Tibial artery (tissue), 4 donors: ENCODE data around the gene TMPRSS4.

ENCODE experiments used
- DNase-seq, 2 donors: peaks; one replicate each; pipeline ENCODE4 v3.0.0-alpha.2; 2019
- H3K27ac ChIP-seq, 2 donors: fragments of 200-600 bp; sonication (generic) in 1 of 2; 1 replicate in 1 of 2; 2 replicates in 1 of 2; pipeline ENCODE4 v1.5.1; 2018 to 2019; ENCODE audit warnings: mild to moderate bottlenecking in 1 of 2
- H3K27me3 ChIP-seq, 2 donors: fragments of 200-600 bp; sonication (generic) in 1 of 2; one replicate each; pipeline versions ENCODE4 v1.5.1 to v1.6.0; 2016 to 2019
- H3K36me3 ChIP-seq, 3 donors: fragments of 200-600 bp; sonication (generic) in 2 of 3; one replicate each; pipeline ENCODE4 v1.5.1; 2016 to 2019; ENCODE audit warnings: mild to moderate bottlenecking in 2 of 3
- H3K4me1 ChIP-seq, 4 donors: fragments of 200-600 bp; sonication (generic) in 2 of 4; 1 replicate in 3 of 4; 2 replicates in 1 of 4; pipeline ENCODE4 v1.5.1; 2016 to 2019
- H3K4me3 ChIP-seq, 2 donors: fragments of 200-600 bp; sonication (generic) in 1 of 2; 1 replicate in 1 of 2; 2 replicates in 1 of 2; pipeline ENCODE4 v1.5.1; 2018 to 2019; ENCODE audit warnings: mild to moderate bottlenecking in 2 of 2
- H3K9me3 ChIP-seq, 3 donors: fragments of 200-600 bp; sonication (generic) in 1 of 3; one replicate each; pipeline ENCODE4 v1.5.1; 2016 to 2019
- intact Hi-C: fragments of 100-400 bp; cut with DNase I; formaldehyde crosslinking; loops from one replicate; pipeline ENCODE4 v1.15.0; 2023; ENCODE audit warnings: low total_unique reads
- TF ChIP-seq, protein P1 (sequence below), 2 experiments: fragments of 200-600 bp in 1 of 2; fragments of 450-650 bp in 1 of 2; IDR thresholded peaks; one replicate each; pipeline ENCODE4 v1.5.1; 2017 to 2019; ENCODE audit warnings: antibody characterized with exemption in 2 of 2, mild to moderate bottlenecking in 1 of 2, moderate library complexity in 1 of 2

The TMPRSS4 gene

DNA sequence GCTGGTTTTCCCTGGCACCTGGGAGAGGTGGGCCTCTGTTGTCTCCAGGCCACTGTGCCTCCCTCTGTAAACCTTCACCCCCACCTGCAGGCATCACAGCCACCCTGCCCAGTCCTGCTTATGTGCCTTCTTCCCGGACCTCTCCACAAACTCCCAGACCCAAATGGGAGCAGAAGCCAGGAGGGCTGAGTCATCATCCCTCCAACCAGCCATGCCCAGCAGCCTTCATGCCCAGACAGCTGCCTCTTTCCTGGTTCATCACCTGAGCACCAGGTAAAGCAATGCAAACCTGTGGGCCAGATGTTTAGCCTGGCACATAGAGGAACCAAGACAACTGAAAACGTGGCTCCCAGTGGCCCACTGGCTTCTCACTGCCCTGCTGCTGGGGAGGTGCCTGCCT lies 2.1 kb upstream of the TMPRSS4 start:
- H3K4me3 ChIP-seq, result no peak overlapping the region
- intact Hi-C loops, result no loop called here
- no peaks in the 10 kb centered on the region for H3K36me3 ChIP-seq
- no peak overlapping the region for H3K27ac ChIP-seq
- H3K9me3 ChIP-seq, result no peaks in the 10 kb centered on the region
- no peak for DNase-seq
- peaks cover 0 to 23% of the 10 kb centered on the region in 2 donors for H3K27me3 ChIP-seq
- TF ChIP-seq, protein P1, sequence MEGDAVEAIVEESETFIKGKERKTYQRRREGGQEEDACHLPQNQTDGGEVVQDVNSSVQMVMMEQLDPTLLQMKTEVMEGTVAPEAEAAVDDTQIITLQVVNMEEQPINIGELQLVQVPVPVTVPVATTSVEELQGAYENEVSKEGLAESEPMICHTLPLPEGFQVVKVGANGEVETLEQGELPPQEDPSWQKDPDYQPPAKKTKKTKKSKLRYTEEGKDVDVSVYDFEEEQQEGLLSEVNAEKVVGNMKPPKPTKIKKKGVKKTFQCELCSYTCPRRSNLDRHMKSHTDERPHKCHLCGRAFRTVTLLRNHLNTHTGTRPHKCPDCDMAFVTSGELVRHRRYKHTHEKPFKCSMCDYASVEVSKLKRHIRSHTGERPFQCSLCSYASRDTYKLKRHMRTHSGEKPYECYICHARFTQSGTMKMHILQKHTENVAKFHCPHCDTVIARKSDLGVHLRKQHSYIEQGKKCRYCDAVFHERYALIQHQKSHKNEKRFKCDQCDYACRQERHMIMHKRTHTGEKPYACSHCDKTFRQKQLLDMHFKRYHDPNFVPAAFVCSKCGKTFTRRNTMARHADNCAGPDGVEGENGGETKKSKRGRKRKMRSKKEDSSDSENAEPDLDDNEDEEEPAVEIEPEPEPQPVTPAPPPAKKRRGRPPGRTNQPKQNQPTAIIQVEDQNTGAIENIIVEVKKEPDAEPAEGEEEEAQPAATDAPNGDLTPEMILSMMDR (IDR thresholded peaks at IDR 0.05), result no peak
- no peaks in the 10 kb centered on the region for H3K4me1 ChIP-seq

DNA sequence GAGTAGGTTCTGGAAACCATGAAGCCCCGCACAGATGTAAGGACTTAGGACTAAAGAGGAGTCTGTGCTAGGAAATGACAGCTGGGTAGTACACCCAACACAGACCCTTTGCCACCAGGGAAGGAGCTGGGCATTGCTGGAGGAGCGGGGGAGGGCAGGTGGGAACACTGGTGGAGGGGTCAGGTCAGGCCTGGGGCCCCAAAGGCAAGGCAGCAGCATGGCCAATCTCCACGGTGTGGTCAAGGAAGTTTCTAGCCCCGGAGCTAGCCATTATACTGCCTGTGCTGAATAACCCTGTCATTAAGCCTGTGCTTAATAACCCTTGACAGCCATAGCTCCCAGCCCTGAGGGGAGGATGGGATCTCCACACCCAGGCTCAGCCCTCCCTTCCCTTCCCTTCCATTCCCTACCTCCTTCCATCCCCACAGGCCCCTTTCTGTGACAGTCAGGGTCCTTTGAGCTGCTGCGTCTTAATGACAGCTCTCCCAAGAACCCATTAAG lies 2.1 kb downstream of the TMPRSS4 start:
- no peaks in the 10 kb centered on the region for H3K9me3 ChIP-seq
- DNase-seq, result no peak
- H3K27ac ChIP-seq, result no peak overlapping the region
- H3K27me3 ChIP-seq, result peaks cover 0 to 36% of the 10 kb centered on the region in 2 donors
- intact Hi-C loops, result no loop called here
- H3K4me3 ChIP-seq, result no peak overlapping the region
- no peaks in the 10 kb centered on the region for H3K36me3 ChIP-seq
- H3K4me1 ChIP-seq, result peaks cover 0 to under 1% (median 0%) of the 10 kb centered on the region in 4 donors
- TF ChIP-seq, protein P1 (IDR thresholded peaks at IDR 0.05), result no peak

DNA sequence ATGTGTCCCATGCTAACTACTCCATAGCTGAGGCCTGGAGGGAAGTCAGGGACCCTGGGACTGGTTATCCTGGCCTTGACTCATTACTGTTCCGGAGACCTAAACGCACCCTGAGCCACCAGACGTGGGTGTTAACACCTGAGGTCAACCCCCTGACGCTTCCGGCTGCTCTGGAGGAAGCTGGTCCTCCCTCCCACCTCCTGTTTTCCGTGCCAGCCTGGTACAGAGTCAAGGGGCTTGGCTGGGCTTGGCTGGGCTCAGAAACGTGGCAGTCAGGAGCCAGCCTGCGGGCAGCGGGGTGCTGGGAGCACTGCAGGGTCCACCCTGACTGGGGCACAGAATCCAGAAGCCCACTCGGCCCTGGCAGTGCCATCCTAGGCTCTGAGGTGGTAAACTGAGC lies 2.6 kb downstream of the TMPRSS4 start:
- intact Hi-C loops, result no loop called here
- Histone ChIP-seq H3K27me3 (peaks cover 0 to 36% of the 10 kb centered on the region in 2 donors), H3K9me3 (no peaks in the 10 kb centered on the region), H3K27ac (no peak overlapping the region), H3K4me1 (peaks cover 0 to 5% (median 0%) of the 10 kb centered on the region in 4 donors), H3K4me3 (no peak overlapping the region), H3K36me3 (no peaks in the 10 kb centered on the region)
- DNase-seq, result no peak
- TF ChIP-seq, protein P1 (IDR thresholded peaks at IDR 0.05), result no peak

DNA sequence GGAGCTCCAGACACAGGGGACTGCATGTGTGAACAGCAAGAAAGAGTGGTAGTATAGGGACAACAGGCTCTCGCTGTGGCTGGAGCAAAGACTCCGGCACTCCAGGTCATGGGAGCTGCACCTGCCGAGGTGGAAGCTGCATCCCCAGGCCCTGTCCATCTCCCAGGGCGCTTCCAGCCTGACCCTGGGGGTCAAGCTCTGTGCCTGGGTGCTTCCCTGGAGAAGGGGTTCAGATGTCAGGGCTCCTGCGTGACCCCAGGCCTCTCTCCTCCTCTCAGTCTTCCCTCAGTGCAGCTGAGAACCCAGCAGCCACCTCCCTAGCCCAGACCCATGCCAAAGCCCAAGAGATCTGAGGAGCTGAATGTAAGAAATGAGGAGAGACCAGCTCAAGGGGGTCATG lies 3.4 kb downstream of the TMPRSS4 start:
- Histone ChIP-seq H3K27ac (no peak overlapping the region), H3K4me3 (no peak overlapping the region), H3K27me3 (peaks cover 0 to 36% of the 10 kb centered on the region in 2 donors), H3K36me3 (no peaks in the 10 kb centered on the region), H3K4me1 (peaks cover 0 to 6% (median 0%) of the 10 kb centered on the region in 4 donors), H3K9me3 (no peaks in the 10 kb centered on the region)
- TF ChIP-seq, protein P1 (IDR thresholded peaks at IDR 0.05), result no peak
- DNase-seq, result no peak
- intact Hi-C loops, result no loop called here

DNA sequence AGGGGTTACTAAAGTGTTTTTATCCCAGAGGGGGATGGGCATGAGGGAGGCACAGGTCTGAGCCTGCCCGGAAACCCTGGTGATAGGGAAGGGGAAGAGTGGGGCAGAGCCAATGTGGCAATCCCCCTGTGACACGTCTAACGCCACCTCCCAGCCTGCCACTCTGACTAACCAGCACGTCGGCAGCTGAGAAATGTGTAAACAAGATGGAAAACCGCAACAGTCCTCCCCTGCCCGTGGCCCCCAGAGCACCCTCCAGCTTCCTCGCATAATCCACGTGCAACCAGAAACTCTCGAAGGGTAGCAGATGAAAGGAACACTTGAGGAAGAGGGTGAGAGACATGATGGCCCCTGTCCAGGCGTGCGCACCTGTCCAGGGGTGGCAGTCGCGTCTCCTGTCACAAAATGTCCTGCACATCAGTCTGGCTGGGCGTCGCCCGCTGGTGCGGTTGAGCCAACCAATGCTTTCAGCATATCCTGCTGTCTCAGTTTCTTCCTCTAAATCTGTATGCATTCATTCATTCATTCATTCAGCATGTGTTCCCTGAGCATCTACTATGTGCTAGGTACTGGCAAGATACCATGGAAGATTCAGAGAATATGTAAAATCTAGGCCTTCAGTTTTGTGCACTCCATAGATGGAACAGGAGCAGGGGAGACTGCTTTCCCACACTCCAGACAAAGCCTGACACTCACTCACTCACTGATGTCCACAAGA lies 4.5 kb downstream of the TMPRSS4 start:
- Histone ChIP-seq H3K4me1 (peaks cover 0 to 6% (median 0%) of the 10 kb centered on the region in 4 donors), H3K4me3 (no peak overlapping the region), H3K27ac (no peak overlapping the region), H3K27me3 (peaks cover 0 to 38% of the 10 kb centered on the region in 2 donors), H3K9me3 (no peaks in the 10 kb centered on the region), H3K36me3 (no peaks in the 10 kb centered on the region)
- DNase-seq, result no peak
- TF ChIP-seq, protein P1 (IDR thresholded peaks at IDR 0.05), result no peak
- intact Hi-C loops, result no loop called here
